CD4-positive, CD25-positive, alpha-beta regulatory T cell (primary cell): ENCODE data around the gene TECPR2. TPM values are rescaled to one million over a fixed set of nuclear protein-coding genes. Genes with fewer than 3 reads are reported as not detected.
A peak's percentile ranks its signal among the peaks of the same experiment; 100 is the strongest.

Experiments
- ATAC-seq, 2 donors: fragments of 150-1000 bp; cut with Tn5 transposase; one replicate each; pipeline ENCODE4 v1.10.0; 2021; ENCODE audit warnings: low read depth in 2 of 2, moderate number of reproducible peaks in 2 of 2, moderate library complexity in 1 of 2
- DNase-seq, 3 donors: peaks; one replicate each; pipeline versions ENCODE4 v3.0.0 to v3.0.0-alpha.2; 2012 to 2022; ENCODE audit warnings: mixed read lengths in 1 of 3
- H3K27ac ChIP-seq: one replicate; pipeline ENCODE4 v1.7.0; 2013; ENCODE audit warnings: mild to moderate bottlenecking, low read length; ENCODE audit not compliant: insufficient read depth, poor library complexity, severe bottlenecking
- H3K27me3 ChIP-seq: one replicate; pipeline ENCODE4 v1.7.0; 2013; ENCODE audit warnings: low read length; ENCODE audit not compliant: control insufficient read depth, insufficient read depth
- H3K36me3 ChIP-seq: one replicate; pipeline ENCODE4 v1.7.0; 2013; ENCODE audit warnings: mild to moderate bottlenecking, low read length, moderate library complexity; ENCODE audit not compliant: control insufficient read depth, insufficient read depth
- H3K4me1 ChIP-seq: 2 replicates; pipeline ENCODE4 v1.7.0; 2013; ENCODE audit warnings: mild to moderate bottlenecking, low read length; ENCODE audit not compliant: insufficient read depth, control insufficient read depth, poor library complexity, severe bottlenecking
- H3K4me3 ChIP-seq: one replicate; pipeline ENCODE4 v1.7.0; 2013; ENCODE audit warnings: low read depth, mild to moderate bottlenecking, low read length, moderate library complexity
- H3K9me3 ChIP-seq, 2 experiments: 1 replicate in 1 of 2; 2 replicates in 1 of 2; pipeline ENCODE4 v1.7.0; 2013; ENCODE audit warnings: low read length in 2 of 2, mild to moderate bottlenecking in 1 of 2, moderate library complexity in 1 of 2; ENCODE audit not compliant: control insufficient read depth in 2 of 2
- H3K27ac Mint-ChIP-seq, 3 donors: one replicate each; pipeline ENCODE4 v1.8.0; 2020 to 2022; ENCODE audit warnings: mild to moderate bottlenecking in 3 of 3, mixed read lengths in 3 of 3, moderate library complexity in 2 of 3
- H3K27me3 Mint-ChIP-seq: one replicate; pipeline ENCODE4 v1.8.0; 2022; ENCODE audit warnings: mild to moderate bottlenecking, mixed read lengths
- H3K36me3 Mint-ChIP-seq: one replicate; pipeline ENCODE4 v1.8.0; 2020; ENCODE audit warnings: mixed read lengths
- H3K4me1 Mint-ChIP-seq, 4 donors: one replicate each; pipeline ENCODE4 v1.8.0; 2020 to 2022; ENCODE audit warnings: mixed read lengths in 4 of 4, mild to moderate bottlenecking in 1 of 4
- H3K4me3 Mint-ChIP-seq, 4 donors: one replicate each; pipeline ENCODE4 v1.8.0; 2020 to 2022; ENCODE audit warnings: mild to moderate bottlenecking in 4 of 4, mixed read lengths in 4 of 4, moderate library complexity in 3 of 4
- H3K9me3 Mint-ChIP-seq, 7 donors: one replicate each; pipeline ENCODE4 v1.8.0; 2020 to 2022; ENCODE audit warnings: mixed read lengths in 7 of 7, mild to moderate bottlenecking in 3 of 7, moderate library complexity in 2 of 7
- polyA plus RNA-seq, 4 donors: library from polyadenylated mRNA; unstranded; fragments of 300-500 nt; fragmentation: Illumina TruSeq; gene quantifications; one replicate each; pipeline ENCODE4 v1.2.3, GENCODE V29; 2021
- total RNA-seq: library from RNA; stranded (reverse); gene quantifications from one replicate; pipeline ENCODE4 v1.2.3, GENCODE V29; 2022

The TECPR2 gene
- total and polyA plus RNA-seq, 5 donors from 2014 or later, result 2.4 to 12.7 (median 2.9) TPM

DNA sequence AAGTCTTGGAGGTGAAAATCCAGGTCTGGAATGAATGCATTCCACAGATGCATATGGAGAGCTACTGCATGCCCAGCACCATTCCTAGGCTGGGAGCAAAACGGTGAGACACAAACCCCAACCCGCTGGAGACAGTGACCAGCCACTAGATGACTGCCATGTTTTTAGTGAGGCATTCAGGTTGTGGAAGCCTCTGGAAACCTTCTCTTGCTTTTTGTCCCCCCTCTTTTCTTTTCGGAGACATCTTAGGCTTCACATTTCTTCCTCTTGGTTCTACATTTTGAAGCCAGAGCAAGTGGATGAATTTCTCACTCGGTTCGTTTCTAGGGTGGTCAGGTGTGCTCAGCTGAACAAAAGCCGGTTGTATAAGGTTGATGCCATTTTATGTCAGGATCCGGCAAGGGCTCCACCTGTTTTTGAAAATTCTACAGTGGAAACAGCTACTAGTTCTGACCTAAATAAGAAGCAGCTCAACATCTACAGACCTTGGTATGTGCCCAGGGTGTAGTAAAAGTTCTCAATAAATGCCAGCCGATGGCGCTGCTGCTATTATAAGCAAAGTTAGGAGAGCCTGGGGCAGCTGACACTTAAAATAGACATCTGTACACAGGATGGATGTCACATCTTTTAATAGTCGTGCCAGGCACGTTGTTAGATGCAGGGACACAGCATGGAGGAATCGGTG, 45.0 kb upstream of the TECPR2 start:
- peaks cover 12 to 80% (median 43%) of the 10 kb centered on the region in 4 donors for H3K4me1 Mint-ChIP-seq
- H3K36me3 ChIP-seq, result no peaks in the 10 kb centered on the region
- peaks cover 0 to 4% (median 0%) of the 10 kb centered on the region in 7 donors for H3K9me3 Mint-ChIP-seq
- ATAC-seq, result no peak
- H3K27me3 ChIP-seq, result no peaks in the 10 kb centered on the region
- peak overlapping the region; percentile 47 for H3K27ac ChIP-seq
- H3K27ac Mint-ChIP-seq, result peak overlapping the region; percentile 93 to 99 (median 99)
- peak in 2 of 3 donors; percentile 32 to 76 for DNase-seq
- H3K4me1 ChIP-seq, result peaks cover 50% of the 10 kb centered on the region
- H3K36me3 Mint-ChIP-seq, result peaks cover 5% of the 10 kb centered on the region
- peaks cover 28% of the 10 kb centered on the region for H3K27me3 Mint-ChIP-seq
- peak overlapping the region; percentile 55 for H3K4me3 ChIP-seq
- no peaks in the 10 kb centered on the region for H3K9me3 ChIP-seq
- peak overlapping the region; percentile 94 to 98 (median 96) for H3K4me3 Mint-ChIP-seq

DNA sequence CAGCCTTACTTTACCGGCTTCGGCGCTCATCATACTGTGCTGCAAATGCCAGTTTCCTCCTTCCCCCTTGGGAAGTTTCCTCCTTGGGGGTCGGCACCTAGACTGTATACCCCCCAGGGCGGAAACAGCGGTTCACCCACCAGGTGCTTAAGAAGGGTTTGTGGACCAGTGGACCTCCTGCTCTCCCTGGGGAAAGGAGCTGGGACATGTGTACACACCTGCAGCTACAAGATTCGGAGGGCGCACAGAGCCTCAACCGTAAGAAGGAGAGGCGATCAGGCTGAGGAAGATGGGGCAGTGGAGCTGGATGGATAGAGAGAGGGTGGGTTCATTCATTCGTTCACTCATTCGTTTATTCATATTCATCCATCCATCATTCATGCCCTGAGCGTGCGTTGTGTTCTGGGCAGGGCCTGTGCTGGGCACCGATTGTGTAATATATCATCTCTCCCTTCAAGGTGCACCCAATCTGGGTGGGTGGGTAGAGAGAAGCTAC, 43.9 kb upstream of the TECPR2 start:
- no peaks in the 10 kb centered on the region for H3K36me3 ChIP-seq
- no peaks in the 10 kb centered on the region for H3K9me3 ChIP-seq
- H3K4me1 Mint-ChIP-seq, result peaks cover 12 to 79% (median 43%) of the 10 kb centered on the region in 4 donors
- peak overlapping the region; percentile 98 to 99 (median 99) for H3K27ac Mint-ChIP-seq
- H3K4me1 ChIP-seq, result peaks cover 46% of the 10 kb centered on the region
- peak overlapping the region; percentile 94 to 98 (median 96) for H3K4me3 Mint-ChIP-seq
- no peak for DNase-seq
- peak overlapping the region; percentile 93 for H3K27ac ChIP-seq
- H3K27me3 Mint-ChIP-seq, result peaks cover 28% of the 10 kb centered on the region
- peaks cover 5% of the 10 kb centered on the region for H3K36me3 Mint-ChIP-seq
- H3K27me3 ChIP-seq, result no peaks in the 10 kb centered on the region
- H3K9me3 Mint-ChIP-seq, result peaks cover 0 to 4% (median 0%) of the 10 kb centered on the region in 7 donors
- peak overlapping the region; percentile 82 for H3K4me3 ChIP-seq
- ATAC-seq, result no peak

DNA sequence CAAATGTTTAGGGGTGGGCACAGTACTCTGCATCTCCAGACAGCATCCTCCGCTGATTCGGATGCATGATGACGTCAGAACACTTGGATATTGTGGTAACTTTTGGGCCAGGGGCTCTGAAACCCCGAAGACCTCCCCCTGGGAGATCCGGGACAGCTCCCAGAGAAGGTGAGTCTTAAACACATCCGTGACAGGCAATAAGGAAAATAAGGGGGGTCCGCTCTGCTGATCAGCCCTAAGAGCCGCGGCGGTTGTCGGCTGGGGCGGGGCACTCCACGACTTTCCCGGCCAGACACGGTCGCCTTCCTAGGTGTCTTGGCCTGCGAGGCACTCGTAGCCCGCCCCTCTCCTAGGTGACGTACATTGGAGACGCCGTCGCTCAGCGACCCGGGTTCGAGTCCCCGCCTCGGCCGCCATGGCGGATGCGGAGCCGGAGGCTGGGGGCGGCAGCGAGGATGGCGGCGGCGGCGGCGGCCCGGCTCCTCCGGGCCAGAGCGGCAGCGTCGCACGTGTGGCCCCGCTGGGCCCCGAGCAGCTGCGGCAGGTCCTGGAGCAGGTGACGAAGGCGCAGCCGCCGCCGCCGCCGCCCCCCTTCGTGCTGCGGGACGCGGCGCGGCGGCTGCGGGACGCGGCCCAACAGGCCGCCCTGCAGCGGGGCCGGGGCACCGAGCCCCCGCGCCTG, 43.2 kb upstream of the TECPR2 start, which contains the start of gene ZNF839:
Gene ZNF839 (plus strand): TSS at position 396 of the 682 bp plus-strand sequence. CDS start 20 bp downstream, at position 416.
- peak within 1 kb of the TSS; percentile 93 for H3K27ac ChIP-seq
- peak within 1 kb of the TSS; percentile 94 to 98 (median 96) for H3K4me3 Mint-ChIP-seq
- H3K4me3 ChIP-seq, result peak within 1 kb of the TSS; percentile 82
- peaks cover 40% of the 10 kb centered on the region for H3K4me1 ChIP-seq
- H3K27me3 ChIP-seq, result no peaks in the 10 kb centered on the region
- H3K36me3 ChIP-seq, result no peaks in the 10 kb centered on the region
- DNase-seq (peak; percentile 85 to 93 (median 90)), ATAC-seq (peak; percentile 65 to 74)
- H3K4me1 Mint-ChIP-seq, result peaks cover 12 to 72% (median 38%) of the 10 kb centered on the region in 4 donors
- H3K9me3 ChIP-seq, result no peaks in the 10 kb centered on the region
- peak within 1 kb of the TSS; percentile 98 to 99 (median 99) for H3K27ac Mint-ChIP-seq
- peaks cover 25% of the 10 kb centered on the region for H3K27me3 Mint-ChIP-seq
- peaks cover 5% of the 10 kb centered on the region for H3K36me3 Mint-ChIP-seq
- H3K9me3 Mint-ChIP-seq, result peaks cover 0 to 4% (median 0%) of the 10 kb centered on the region in 7 donors

DNA sequence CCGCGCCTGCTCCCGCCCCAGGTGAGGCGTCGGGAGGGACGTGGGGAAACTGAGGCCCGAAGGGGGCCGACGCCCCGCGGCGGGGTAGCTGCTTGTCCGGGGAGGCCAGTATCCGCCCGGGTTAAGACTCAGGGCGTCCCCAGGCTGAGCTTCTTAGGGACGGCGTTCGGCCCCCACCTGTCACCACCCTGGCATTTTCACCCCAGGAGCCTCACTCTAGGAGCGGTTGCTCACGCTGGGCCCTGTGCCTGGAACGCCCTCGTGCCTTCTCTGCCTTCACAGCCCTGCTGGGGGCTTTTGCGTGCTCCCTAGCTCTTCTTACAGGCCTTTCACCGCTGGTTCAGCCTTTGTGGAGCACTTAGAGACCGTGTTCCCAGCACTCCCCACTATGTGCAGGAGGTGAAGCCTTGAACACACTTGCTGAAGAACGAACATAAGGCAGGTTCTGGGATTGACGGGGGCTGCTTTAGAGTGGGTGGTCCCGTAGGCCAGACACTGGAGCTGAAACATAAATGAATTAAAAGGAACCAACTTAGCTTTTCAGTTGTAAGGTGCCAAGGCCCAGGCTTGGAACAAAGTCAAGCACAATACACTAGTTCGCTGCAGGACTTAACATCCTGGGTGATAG, 42.6 kb upstream of the TECPR2 start:
- H3K27me3 ChIP-seq, result no peaks in the 10 kb centered on the region
- peak; percentile 22 to 33 for ATAC-seq
- peak overlapping the region; percentile 76 to 96 (median 90) for H3K27ac Mint-ChIP-seq
- no peaks in the 10 kb centered on the region for H3K36me3 ChIP-seq
- H3K9me3 Mint-ChIP-seq, result peaks cover 0 to 4% (median 0%) of the 10 kb centered on the region in 7 donors
- peak overlapping the region; percentile 90 to 94 (median 94) for H3K4me3 Mint-ChIP-seq
- H3K36me3 Mint-ChIP-seq, result peaks cover 5% of the 10 kb centered on the region
- peaks cover 12 to 65% (median 35%) of the 10 kb centered on the region in 4 donors for H3K4me1 Mint-ChIP-seq
- H3K27me3 Mint-ChIP-seq, result peaks cover 18% of the 10 kb centered on the region
- peaks cover 37% of the 10 kb centered on the region for H3K4me1 ChIP-seq
- no peaks in the 10 kb centered on the region for H3K9me3 ChIP-seq
- peak overlapping the region; percentile 62 for H3K4me3 ChIP-seq
- H3K27ac ChIP-seq, result peak overlapping the region; percentile 93
- DNase-seq, result peak; percentile 29 to 62 (median 44)

DNA sequence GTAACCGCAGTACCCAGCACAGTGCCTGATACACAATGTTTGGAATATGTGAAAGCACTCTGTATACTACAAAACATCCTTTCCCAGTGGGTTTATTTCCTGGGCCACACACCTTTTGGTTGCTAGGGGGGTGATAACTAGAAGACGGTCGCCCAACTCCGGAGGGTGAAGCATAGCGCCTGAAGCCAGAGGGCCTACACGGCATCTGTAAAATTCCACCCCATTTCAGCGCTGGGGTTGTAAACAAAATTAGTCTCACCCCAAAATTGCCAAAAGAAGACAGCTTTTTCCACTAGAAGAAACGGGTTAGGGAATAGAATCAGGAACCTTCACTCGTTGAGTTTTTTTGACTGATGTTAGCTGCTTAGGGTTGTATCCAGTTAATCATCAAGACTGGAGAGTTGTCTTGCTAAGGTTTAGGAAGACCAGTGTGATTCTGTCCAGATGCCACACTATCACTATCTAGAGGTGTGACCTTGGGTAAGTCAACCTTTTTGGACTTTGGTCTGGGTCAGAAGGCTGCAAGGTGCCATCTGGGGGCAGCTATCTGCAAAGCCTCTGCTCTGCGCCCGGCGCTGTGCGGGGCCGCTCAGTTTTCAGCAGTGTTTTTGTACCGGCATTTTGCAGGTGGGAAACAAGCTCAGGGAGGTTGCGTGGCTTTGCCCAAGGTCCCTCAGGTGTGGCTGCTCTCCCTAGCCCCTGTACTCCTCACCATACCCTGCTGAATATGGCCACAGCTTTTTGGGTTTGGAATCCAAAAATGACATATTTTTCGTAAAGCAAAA, 41.9 kb upstream of the TECPR2 start:
- Mint-ChIP-seq H3K36me3 (peaks cover 5% of the 10 kb centered on the region), H3K27ac (peak overlapping the region; percentile 76 to 96 (median 90)), H3K4me1 (peaks cover 12 to 61% (median 34%) of the 10 kb centered on the region in 4 donors), H3K27me3 (peaks cover 18% of the 10 kb centered on the region), H3K4me3 (peak overlapping the region; percentile 90 to 94 (median 94)), H3K9me3 (peaks cover 0 to 4% (median 0%) of the 10 kb centered on the region in 7 donors)
- DNase-seq (no peak), ATAC-seq (no peak)
- Histone ChIP-seq H3K4me3 (peak overlapping the region; percentile 62), H3K27me3 (no peaks in the 10 kb centered on the region), H3K4me1 (peaks cover 37% of the 10 kb centered on the region), H3K27ac (peak overlapping the region; percentile 93), H3K36me3 (peaks cover under 1% of the 10 kb centered on the region), H3K9me3 (no peaks in the 10 kb centered on the region)

DNA sequence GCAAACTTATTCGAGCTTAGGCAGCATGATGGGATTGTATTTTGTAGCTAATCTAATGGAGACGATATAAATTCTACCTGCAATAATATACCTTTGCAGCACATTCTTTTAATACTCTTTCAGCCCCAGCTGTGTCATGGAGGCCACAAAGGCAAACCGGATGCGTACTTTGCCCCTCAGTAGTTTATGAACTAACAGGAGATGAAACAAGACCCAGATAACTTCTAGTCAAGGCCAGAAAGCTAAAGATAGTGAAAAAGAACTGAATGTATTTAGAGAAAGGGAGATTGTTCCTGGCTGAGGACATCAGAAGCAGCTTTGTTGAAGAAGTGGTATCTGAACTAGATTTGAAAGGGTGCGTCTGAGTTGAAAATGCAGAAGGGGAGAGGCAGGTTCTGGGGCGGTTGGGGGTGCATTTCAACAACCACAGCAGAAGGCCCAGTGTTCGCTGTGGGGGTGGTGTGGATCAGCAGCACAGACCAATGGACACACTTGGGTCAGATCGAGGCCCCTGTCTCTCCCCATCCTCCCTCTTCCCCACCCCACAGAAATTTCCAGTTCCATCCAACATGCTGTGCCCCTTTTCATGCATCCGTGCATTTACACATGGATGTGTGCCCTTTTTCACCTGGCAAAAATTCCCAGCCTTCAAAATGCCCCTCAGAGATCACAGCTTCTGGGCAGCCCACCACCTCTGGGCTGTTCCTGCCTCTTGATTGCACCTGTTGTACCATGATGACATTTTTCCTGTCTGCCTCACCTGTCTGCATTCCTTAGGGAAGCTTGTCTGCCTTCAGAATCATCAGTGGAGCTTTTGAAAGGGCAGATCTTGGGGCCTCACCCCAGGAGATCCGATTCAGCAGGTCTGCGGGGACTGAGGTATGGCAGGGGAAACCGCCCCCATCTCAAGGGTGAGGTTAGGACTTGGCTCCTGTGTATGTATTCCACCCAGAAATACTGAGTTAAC, 41.0 kb upstream of the TECPR2 start:
- peaks cover 11 to 56% (median 32%) of the 10 kb centered on the region in 4 donors for H3K4me1 Mint-ChIP-seq
- no peak overlapping the region for H3K27ac ChIP-seq

More for the DNA sequence above, 41.0 kb upstream of the TECPR2 start:
- Histone ChIP-seq H3K27me3 (no peaks in the 10 kb centered on the region), H3K36me3 (peaks cover 3% of the 10 kb centered on the region), H3K4me1 (peaks cover 31% of the 10 kb centered on the region), H3K4me3 (no peak overlapping the region), H3K9me3 (no peaks in the 10 kb centered on the region)
- H3K27ac Mint-ChIP-seq, result peak overlapping the region; percentile 14 to 78 (median 47)
- peak overlapping the region; percentile 55 to 94 (median 92) for H3K4me3 Mint-ChIP-seq
- ATAC-seq (no peak), DNase-seq (no peak)
- peaks cover 9% of the 10 kb centered on the region for H3K36me3 Mint-ChIP-seq
- H3K9me3 Mint-ChIP-seq, result peaks cover 0 to 2% (median 0%) of the 10 kb centered on the region in 7 donors
- peaks cover 13% of the 10 kb centered on the region for H3K27me3 Mint-ChIP-seq
